NCI-H345 treated with DMSO at 0.1 percent for 48 hours (cell line): ENCODE results near the gene NALF2.
A peak's percentile ranks its signal among the peaks of the same experiment; 100 is the strongest.

Source experiments
- DNase-seq: peaks from one replicate; lab custom pipeline; 2025; ENCODE audit not compliant: unreplicated experiment; lab: John Stamatoyannopoulos, UW

The NALF2 gene

GRCh38 chrX:69524781-69525363 is 20.7 kb downstream of the NALF2 start:
- DNase-seq, result no peak

DNA sequence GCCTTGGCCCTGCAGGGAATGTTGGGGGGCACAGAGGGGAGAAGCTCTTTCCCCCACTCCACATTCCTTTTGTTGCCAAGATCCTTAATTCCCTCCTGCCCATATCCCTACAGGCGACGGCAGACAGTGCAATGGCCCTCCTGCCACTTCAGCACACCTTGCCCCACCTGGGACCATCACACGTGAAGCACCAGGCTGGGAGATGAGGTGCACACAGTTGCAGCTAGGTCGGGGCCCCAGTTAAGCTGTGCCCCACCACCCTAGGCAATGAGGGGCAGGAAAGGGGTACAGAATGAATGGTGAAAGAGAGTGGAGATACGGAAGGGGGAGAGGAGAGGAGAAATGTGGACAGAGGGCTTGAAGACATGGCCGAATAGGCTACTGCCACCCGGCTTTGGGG is 26.2 kb downstream of the NALF2 start:
- no peak for DNase-seq

- no peak for DNase-seq
Measured at GRCh38 chrX:69531031-69531755, 27.1 kb downstream of the NALF2 start.

GRCh38 chrX:69535661-69536060 is 31.5 kb downstream of the NALF2 start:
- DNase-seq, result peak; percentile 3

DNA sequence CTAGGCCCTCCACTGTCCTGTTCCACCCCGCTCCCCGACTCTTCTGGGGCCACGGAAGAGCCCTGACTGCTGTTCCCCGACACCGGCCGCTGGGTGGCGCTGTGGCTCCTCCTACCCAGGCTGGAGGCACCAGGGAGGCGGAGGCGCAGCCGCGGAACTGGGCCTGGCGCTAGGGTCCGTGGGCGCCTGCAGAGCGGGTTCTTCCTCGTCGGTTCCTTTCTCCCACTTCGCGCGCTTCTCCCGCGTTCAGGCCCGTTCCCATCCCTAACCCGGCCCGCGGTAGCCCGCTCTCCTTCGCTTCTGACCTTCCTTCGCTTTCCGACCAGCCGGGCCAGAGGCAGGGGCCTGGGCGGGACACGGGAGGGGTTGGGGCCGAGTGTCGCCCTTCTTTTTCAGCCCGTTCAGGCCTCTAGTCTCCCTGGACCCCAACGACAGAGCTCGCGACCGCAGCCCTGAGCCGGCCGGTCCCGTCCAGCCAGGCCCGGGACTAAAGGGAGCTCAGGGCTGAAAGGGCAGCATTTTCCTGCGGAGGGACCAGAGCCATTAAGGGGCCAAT is 34.3 kb downstream of the NALF2 start:
- DNase-seq, result no peak

GRCh38 chrX:69539437-69539836 is 35.3 kb downstream of the NALF2 start:
- DNase-seq, result no peak

DNA sequence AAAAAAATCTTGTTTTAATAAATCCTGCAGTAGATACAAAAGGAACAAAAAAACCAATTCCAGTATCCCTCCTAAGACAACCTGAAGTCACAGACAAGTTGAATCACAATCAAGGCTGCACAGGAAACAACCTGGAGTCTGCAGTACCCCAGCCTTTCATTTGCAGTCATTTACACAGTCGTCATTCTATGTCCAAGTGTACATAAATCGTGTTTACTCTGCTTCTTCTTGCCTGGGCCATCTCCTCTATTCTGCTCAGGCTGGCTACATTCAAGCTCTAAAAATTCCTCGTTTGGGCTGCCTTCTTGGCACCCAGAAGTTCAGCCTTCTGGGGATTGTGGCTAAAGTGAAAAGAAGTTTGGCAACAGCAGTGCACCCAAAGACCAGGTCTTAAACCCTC is 37.8 kb downstream of the NALF2 start:
- DNase-seq, result no peak

GRCh38 chrX:69543572-69543971 is 39.4 kb downstream of the NALF2 start:
- no peak for DNase-seq

- DNase-seq, result no peak
Measured at GRCh38 chrX:69546417-69546816, 42.3 kb downstream of the NALF2 start.

- DNase-seq, result no peak
Measured at GRCh38 chrX:69546978-69547377, 42.9 kb downstream of the NALF2 start.

DNA sequence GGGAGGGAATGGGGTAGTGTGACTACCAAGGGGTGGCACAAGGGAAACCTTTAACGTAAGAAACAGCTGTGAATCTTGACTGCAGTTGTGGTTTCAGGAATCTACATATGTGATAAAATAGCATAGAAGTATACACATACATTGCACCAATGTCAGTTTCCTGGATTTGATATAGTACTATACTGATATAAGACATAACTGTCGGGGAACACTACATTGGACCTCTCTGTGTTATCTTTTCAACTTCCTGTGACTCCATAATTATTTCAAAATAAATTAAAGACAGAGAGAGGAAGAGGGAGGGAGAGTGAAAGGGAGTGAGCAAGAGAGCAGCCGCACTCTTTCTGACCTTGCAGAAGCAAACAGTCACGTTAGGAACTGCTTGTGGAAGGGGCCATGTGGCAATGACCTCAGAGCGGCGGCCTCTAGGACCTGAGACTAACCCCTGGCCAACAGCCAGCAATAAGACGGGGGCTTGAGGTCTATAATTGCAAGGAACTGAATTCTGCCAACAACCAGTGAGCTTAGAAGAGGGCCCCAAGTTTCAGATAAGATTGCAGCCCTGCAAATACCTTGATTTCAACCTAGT is 47.4 kb downstream of the NALF2 start:
- DNase-seq, result no peak

GRCh38 chrX:69552512-69552911 is 48.4 kb downstream of the NALF2 start:
- no peak for DNase-seq
